BLaER1 treated with 17β-estradiol and CSF1 and Interleukin-3, amounts not matched to agents 10 nM and 100 nM (cell line): Measurements from ENCODE around the gene PPT2.

Experiments used
- H3K27ac ChIP-seq, 11 experiments: shearing (Covaris generic); formaldehyde crosslinking; 2 replicates each; pipeline ENCODE4 v1.8.1; 2022
- H3K27me3 ChIP-seq, 11 experiments: shearing (Covaris generic); formaldehyde crosslinking; 2 replicates each; pipeline ENCODE4 v1.8.1; 2022
- H3K36me3 ChIP-seq, 11 experiments: shearing (Covaris generic); formaldehyde crosslinking; 2 replicates each; pipeline ENCODE4 v1.8.1; 2022
- H3K4me1 ChIP-seq, 10 experiments: shearing (Covaris generic); formaldehyde crosslinking; 2 replicates each; pipeline ENCODE4 v1.8.1; 2022
- H3K4me2 ChIP-seq, 11 experiments: shearing (Covaris generic); formaldehyde crosslinking; 2 replicates each; pipeline ENCODE4 v1.8.1; 2022
- H3K4me3 ChIP-seq, 10 experiments: shearing (Covaris generic); formaldehyde crosslinking; 2 replicates each; pipeline ENCODE4 v1.8.1; 2022
- H3K9ac ChIP-seq, 11 experiments: shearing (Covaris generic); formaldehyde crosslinking; 2 replicates each; pipeline ENCODE4 v1.8.1; 2022
- H3K9me3 ChIP-seq, 11 experiments: shearing (Covaris generic); formaldehyde crosslinking; replicated peaks in 1 of 11; 2 replicates each; pipeline ENCODE4 v1.8.1; 2022
- H4K20me1 ChIP-seq, 11 experiments: shearing (Covaris generic); formaldehyde crosslinking; 2 replicates each; pipeline ENCODE4 v1.8.1; 2022
- Cebpa-rat ChIP-seq, 11 experiments: shearing (Covaris generic); IDR thresholded peaks; 2 replicates each; pipeline ENCODE4 v1.8.1; 2022

Gene PPT2

DNA sequence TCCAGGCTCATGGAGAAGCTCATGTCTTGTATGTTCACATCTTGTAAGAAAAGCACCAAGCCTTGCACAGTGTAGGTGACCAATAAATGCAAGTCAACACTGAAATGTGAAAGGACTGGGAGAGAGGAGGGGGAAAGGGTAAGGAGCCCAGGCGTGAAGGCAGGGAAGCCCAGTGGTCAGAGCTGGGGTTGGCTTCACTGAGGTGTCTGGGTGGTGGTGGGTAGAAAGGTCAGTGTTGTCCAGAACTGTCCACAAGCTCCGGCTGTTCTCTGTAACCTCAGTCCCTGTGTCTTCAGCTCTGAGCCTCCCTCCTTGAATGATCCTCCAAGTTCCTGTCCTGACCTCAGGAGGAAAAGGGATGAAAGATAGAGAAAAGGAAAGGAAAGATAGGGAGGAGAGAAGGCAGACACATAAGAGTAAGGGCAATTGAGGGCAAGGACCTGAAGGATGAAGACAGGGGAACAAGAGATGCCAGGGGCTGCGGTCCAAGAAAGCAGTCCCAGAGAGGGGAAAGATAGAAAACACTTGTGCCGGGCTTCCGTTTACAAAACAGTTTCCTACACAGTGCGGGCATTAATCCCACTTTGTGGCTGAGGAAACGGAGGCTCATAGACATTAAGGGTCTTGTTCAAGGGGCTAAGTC, 42.4 kb upstream of the PPT2 start:
- TF ChIP-seq Cebpa-rat (IDR thresholded peaks at IDR 0.05), result no peak
- Histone ChIP-seq H3K36me3 (peaks cover 23 to 59% (median 46%) of the 10 kb centered on the region in 11 experiments), H3K27me3 (no peaks in the 10 kb centered on the region), H3K27ac (no peak overlapping the region), H3K9me3 (no peaks in the 10 kb centered on the region), H4K20me1 (peaks cover 0 to 48% (median 6%) of the 10 kb centered on the region in 11 experiments; a peak in 9 of 22 replicates), H3K9ac (no peak overlapping the region), H3K4me1 (peaks cover 34 to 54% (median 36%) of the 10 kb centered on the region in 10 experiments), H3K4me3 (no peak overlapping the region), H3K4me2 (no peak overlapping the region)

DNA sequence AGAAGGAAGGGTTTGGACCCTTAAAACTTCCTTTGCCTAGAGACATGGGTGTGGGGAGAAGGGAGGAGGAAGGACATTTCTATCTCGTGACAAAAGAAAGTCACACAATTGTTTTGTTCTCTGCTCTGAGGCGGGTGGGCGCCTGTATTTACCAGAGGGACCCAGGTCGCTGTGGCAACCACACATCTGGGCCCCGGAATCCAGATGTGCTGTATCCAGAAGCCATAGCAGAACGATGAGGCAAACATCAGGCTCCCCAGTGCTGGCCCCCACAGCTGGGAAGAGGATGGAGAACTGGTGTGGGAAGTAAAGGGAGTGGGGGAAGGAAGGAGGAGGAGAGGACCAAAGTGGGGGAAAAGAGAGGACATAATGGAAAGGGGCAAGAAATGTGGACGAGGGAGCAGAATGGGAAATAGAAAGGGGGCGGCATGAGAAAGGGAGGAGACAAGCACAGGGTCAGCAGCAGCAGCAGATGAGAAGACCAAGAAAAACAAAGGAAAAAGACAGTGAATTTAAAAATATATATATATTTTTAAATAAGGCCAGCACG, 41.4 kb upstream of the PPT2 start:
- Histone ChIP-seq H3K36me3 (peaks cover 33 to 69% (median 55%) of the 10 kb centered on the region in 11 experiments), H3K27ac (no peak overlapping the region), H3K4me2 (no peak overlapping the region), H3K4me3 (no peak overlapping the region), H3K9ac (no peak overlapping the region), H4K20me1 (peaks cover 0 to 58% (median 11%) of the 10 kb centered on the region in 11 experiments; a peak in 9 of 22 replicates), H3K4me1 (peaks cover 29 to 50% (median 36%) of the 10 kb centered on the region in 10 experiments), H3K9me3 (no peaks in the 10 kb centered on the region), H3K27me3 (no peaks in the 10 kb centered on the region)
- no peak for TF ChIP-seq Cebpa-rat (IDR thresholded peaks at IDR 0.05)

DNA sequence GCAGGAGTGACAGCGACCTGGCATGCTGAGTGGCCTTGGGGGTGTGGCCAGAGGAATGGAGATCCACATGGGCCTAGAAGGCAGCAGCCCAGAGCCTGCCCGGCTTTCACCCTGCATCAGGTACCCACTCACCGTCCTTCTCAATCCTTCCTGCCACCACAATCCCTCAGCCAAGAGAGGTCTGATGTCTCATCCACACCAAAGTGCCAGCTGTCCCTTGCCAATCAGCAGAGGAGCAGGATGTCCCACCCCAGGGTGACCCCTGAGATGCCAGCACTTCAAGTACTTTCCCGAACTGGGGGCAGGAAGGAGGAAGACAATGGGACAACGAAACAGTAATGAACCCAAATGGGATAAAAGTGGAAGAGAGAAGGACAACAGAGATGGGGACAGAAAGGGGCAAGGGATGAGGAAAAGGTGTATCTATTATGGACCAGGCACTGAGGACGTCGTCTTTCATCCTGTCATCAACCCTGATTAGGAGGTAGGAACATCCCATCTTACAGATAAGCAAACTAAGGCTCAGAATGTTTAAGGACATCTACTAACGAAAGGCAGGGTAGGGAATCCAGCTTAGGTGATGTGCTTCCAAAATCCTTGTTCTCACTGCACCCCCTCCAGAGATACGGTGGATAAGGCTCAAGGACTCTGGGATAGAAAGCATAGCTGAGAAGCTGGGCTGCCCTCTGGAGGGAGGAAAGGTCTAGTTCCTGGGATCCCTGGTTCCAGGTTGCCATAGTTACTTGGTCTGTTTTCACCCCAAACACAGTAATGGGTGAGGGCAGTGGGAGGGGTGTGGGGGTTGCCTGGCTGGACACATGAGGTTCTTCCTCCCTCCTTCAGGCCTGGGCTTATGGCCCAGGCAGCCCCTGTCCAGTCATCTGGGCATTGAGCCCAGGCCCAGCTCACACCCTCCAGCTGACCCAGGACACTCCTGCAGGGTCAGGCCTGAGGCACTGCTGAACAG, 40.3 kb upstream of the PPT2 start:
- TF ChIP-seq Cebpa-rat (IDR thresholded peaks at IDR 0.05), result no peak
- no peaks in the 10 kb centered on the region for H3K9me3 ChIP-seq
- peaks cover 17 to 38% (median 26%) of the 10 kb centered on the region in 10 experiments for H3K4me1 ChIP-seq
- H3K4me2 ChIP-seq, result no peak overlapping the region
- H4K20me1 ChIP-seq, result peaks cover 0 to 61% (median 14%) of the 10 kb centered on the region in 11 experiments; a peak in 10 of 22 replicates
- H3K9ac ChIP-seq, result 0 out of 22 replicates have a peak overlapping the region, but pooled peaks of 2 of the 11 experiments have one; percentile 13 to 18
- H3K4me3 ChIP-seq, result no peak overlapping the region
- H3K27me3 ChIP-seq, result no peaks in the 10 kb centered on the region
- H3K36me3 ChIP-seq, result peaks cover 44 to 81% (median 67%) of the 10 kb centered on the region in 11 experiments
- H3K27ac ChIP-seq, result peak overlapping the region in 1 of 11 experiments; percentile 27; a peak in 1 of 22 replicates

DNA sequence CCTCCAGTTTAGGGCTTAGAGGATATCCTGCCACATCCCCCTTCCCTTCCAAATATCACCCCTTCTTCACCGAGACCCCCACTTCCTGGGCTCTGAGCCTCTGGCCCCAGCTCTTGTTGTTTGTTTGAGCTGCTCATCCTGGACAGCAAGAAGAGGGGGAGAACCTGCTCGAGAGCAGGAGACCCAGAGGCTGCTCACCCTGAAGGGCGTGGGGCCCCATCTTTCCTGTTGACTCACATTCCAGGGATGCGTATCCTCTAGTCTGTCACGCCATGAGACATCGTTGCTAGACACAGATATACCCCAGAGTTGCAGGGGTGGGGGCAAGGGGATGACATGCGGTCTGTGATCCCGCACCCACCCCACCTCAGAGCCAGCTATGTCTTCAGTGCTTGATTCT, 39.1 kb upstream of the PPT2 start:
- H3K27ac ChIP-seq, result no peak overlapping the region
- peaks cover 6 to 36% (median 18%) of the 10 kb centered on the region in 10 experiments for H3K4me1 ChIP-seq
- no peak overlapping the region for H3K4me3 ChIP-seq
- H3K4me2 ChIP-seq, result no peak overlapping the region
- H3K9ac ChIP-seq, result no peak overlapping the region
- peaks cover 52 to 92% (median 73%) of the 10 kb centered on the region in 11 experiments for H3K36me3 ChIP-seq
- no peak for TF ChIP-seq Cebpa-rat (IDR thresholded peaks at IDR 0.05)
- H4K20me1 ChIP-seq, result peaks cover 0 to 66% (median 16%) of the 10 kb centered on the region in 11 experiments; a peak in 10 of 22 replicates
- H3K9me3 ChIP-seq, result no peaks in the 10 kb centered on the region
- no peaks in the 10 kb centered on the region for H3K27me3 ChIP-seq

- peak overlapping the region in 3 of 11 experiments; percentile 7 to 42 (median 9); a peak in 2 of 22 replicates for H3K9ac ChIP-seq
- TF ChIP-seq Cebpa-rat (IDR thresholded peaks at IDR 0.05), result no peak
- no peak overlapping the region for H3K4me2 ChIP-seq
- H4K20me1 ChIP-seq, result peaks cover 0 to 64% (median 17%) of the 10 kb centered on the region in 11 experiments; a peak in 10 of 22 replicates
- no peak overlapping the region for H3K4me3 ChIP-seq
- H3K36me3 ChIP-seq, result peaks cover 58 to 98% (median 79%) of the 10 kb centered on the region in 11 experiments
- H3K27me3 ChIP-seq, result no peaks in the 10 kb centered on the region
- no peaks in the 10 kb centered on the region for H3K9me3 ChIP-seq
- H3K27ac ChIP-seq, result no peak overlapping the region
- H3K4me1 ChIP-seq, result peaks cover 0 to 28% (median 10%) of the 10 kb centered on the region in 10 experiments; a peak in 15 of 20 replicates
Observed at GRCh38 chr6:32115623-32116022, 38.3 kb upstream of the PPT2 start.

GRCh38 chr6:32116674-32117073, 37.3 kb upstream of the PPT2 start:
- TF ChIP-seq Cebpa-rat (IDR thresholded peaks at IDR 0.05), result no peak
- H3K27ac ChIP-seq, result no peak overlapping the region
- peaks cover 64 to 98% (median 80%) of the 10 kb centered on the region in 11 experiments for H3K36me3 ChIP-seq
- H4K20me1 ChIP-seq, result peaks cover 0 to 61% (median 17%) of the 10 kb centered on the region in 11 experiments; a peak in 11 of 22 replicates
- H3K9me3 ChIP-seq, result no peaks in the 10 kb centered on the region
- H3K27me3 ChIP-seq, result no peaks in the 10 kb centered on the region
- H3K4me1 ChIP-seq, result peaks cover 0 to 26% (median 8%) of the 10 kb centered on the region in 10 experiments; a peak in 8 of 20 replicates
- H3K9ac ChIP-seq, result peak overlapping the region in 2 of 11 experiments; percentile 37 to 42; a peak in 3 of 22 replicates
- no peak overlapping the region for H3K4me3 ChIP-seq
- H3K4me2 ChIP-seq, result no peak overlapping the region

DNA sequence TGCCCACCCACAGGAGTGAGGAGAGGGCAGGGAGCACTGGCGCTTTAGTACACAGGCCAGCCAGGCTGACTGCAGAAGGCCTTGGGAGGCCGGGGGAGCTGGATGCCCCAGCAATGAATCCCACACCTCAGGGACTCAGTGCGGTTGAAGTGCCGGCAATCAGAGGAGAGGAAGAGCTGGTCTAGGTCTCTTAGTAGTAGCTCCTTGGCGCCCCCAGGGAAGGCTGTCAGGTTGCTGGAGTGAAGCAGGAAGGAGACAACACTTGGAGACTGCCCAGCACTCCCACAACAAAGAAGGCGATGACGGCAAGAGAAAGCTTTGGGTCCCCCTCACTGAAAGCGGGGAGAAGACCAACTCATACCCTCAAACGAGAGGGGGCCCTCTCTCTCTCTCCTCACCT, 36.5 kb upstream of the PPT2 start:
- H3K36me3 ChIP-seq, result peaks cover 72 to 98% (median 86%) of the 10 kb centered on the region in 11 experiments
- H3K9ac ChIP-seq, result peak overlapping the region in 7 of 11 experiments; percentile 9 to 48 (median 37); a peak in 6 of 22 replicates
- peak overlapping the region in 1 of 11 experiments; percentile 7; a peak in 2 of 22 replicates for H3K27ac ChIP-seq
- no peak for TF ChIP-seq Cebpa-rat (IDR thresholded peaks at IDR 0.05)
- no peak overlapping the region for H3K4me3 ChIP-seq
- no peak overlapping the region for H3K4me2 ChIP-seq
- peaks cover 2 to 65% (median 17%) of the 10 kb centered on the region in 11 experiments; a peak in 11 of 22 replicates for H4K20me1 ChIP-seq
- H3K9me3 ChIP-seq, result no peaks in the 10 kb centered on the region
- peaks cover 0 to 26% (median 8%) of the 10 kb centered on the region in 10 experiments; a peak in 8 of 20 replicates for H3K4me1 ChIP-seq
- H3K27me3 ChIP-seq, result no peaks in the 10 kb centered on the region

DNA sequence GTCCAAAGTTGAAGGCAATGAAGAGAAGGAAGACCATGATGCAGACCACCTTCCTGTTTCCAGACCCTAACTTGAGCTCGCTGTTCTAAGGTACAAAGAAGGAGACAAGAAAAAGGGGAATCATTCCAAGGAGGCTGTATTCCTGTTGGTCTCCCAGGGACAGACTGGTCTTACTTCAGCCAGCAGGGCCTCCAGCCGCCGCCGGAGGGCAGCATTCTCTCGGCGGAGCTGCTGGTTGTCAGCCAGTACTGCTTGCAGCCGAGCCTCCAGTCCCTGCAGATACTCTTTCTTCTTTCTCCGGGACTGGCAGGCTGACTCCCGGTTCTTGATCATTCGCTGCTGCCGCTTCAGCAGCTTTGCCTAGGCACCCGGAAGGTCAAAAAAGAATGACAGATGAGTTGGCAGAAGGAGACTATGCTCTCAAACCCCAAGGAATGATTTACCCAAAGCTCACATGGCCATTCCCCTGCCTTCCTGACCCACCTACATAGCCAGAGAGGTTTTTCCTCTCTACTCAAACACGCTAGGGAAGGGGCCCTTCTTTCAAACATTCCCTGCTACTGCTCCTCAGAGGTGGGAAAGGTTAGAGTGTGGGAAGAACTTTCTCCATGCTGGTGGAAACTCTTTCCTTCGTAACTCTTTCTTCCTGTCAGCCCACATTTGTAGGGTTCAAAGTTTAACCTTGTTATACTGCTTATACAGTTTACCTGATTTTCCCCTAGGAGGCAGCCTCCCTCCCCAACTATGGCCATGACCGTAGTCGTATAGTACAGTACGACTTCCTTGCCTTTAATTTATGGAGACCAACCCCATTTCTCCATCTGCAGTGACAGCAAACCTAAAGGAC, 34.9 kb upstream of the PPT2 start:
- H3K4me2 ChIP-seq, result peak overlapping the region in 3 of 11 experiments; percentile 2 to 35 (median 3); a peak in 2 of 22 replicates
- H3K9me3 ChIP-seq, result no peaks in the 10 kb centered on the region
- peaks cover 5 to 72% (median 25%) of the 10 kb centered on the region in 11 experiments; a peak in 13 of 22 replicates for H4K20me1 ChIP-seq
- H3K9ac ChIP-seq, result peak overlapping the region in 1 of 11 experiments; percentile 9; a peak in 1 of 22 replicates
- H3K4me1 ChIP-seq, result peaks cover 0 to 27% (median 5%) of the 10 kb centered on the region in 10 experiments; a peak in 8 of 20 replicates
- H3K27me3 ChIP-seq, result no peaks in the 10 kb centered on the region
- no peak overlapping the region for H3K27ac ChIP-seq
- peaks cover 87 to 99% (median 94%) of the 10 kb centered on the region in 11 experiments for H3K36me3 ChIP-seq
- no peak overlapping the region for H3K4me3 ChIP-seq
- no peak for TF ChIP-seq Cebpa-rat (IDR thresholded peaks at IDR 0.05)
